WI38 (cell line): Measurements from ENCODE around the gene STC2.

Experiments used
- H3K4me3 ChIP-seq: 2 replicates; pipeline ENCODE4 v1.5.1; 2011; ENCODE audit warnings: low read depth, mild to moderate bottlenecking, control low read depth, low read length
- CTCF ChIP-seq: IDR thresholded peaks from 2 replicates; pipeline ENCODE4 v1.5.1; 2012; ENCODE audit warnings: low read depth, mild to moderate bottlenecking, control low read depth, low read length

The STC2 gene

GRCh38 chr5:173331956-173332479 is 3.8 kb upstream of the STC2 start:
- no peak overlapping the region for H3K4me3 ChIP-seq
- TF ChIP-seq CTCF, result peak; percentile 92

- no peak for TF ChIP-seq CTCF
- H3K4me3 ChIP-seq, result no peak overlapping the region
Measured at GRCh38 chr5:173331287-173331686, 3.1 kb upstream of the STC2 start.

- no peak overlapping the region for H3K4me3 ChIP-seq
- TF ChIP-seq CTCF, result no peak
Measured at GRCh38 chr5:173330338-173331206, 2.4 kb upstream of the STC2 start.

GRCh38 chr5:173329491-173330337 is 1.5 kb upstream of the STC2 start:
- no peak for TF ChIP-seq CTCF
- peak overlapping the region; percentile 95 for H3K4me3 ChIP-seq

- no peak for TF ChIP-seq CTCF
- peak overlapping the region; percentile 95 for H3K4me3 ChIP-seq
Measured at GRCh38 chr5:173328844-173329490, 753 bp upstream of the STC2 start.

GRCh38 chr5:173327084-173327947 is 898 bp downstream of the STC2 start:
- H3K4me3 ChIP-seq, result peak overlapping the region; percentile 95
- no peak for TF ChIP-seq CTCF
